ENCODE results near the gene CT45A2.
"Not testable (repeated sequence)": the region's sequence is repeated elsewhere in the genome, so short reads cannot be mapped to it uniquely, and the experiment has no call there.

Gene CT45A2

DNA sequence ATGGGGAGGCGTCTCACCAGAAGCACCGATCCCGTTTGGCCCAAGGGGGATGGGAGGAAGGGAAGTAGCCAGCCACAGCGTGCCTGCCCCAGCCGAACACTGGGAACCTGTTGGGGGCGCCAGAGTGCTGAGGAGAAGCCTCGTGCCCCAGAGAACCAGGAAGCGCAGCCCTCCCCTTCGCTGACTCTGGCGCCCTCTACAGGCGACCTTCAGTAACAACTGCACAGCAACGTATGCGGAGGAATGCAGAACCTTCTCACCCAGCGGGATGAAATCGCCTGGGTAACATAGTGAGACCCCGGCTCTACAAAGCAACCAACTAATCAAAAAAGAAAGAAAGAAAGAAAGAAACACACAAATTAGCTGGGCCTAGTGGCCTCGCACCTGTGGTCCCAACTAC, at the start of gene CT45A2:
TSS of gene CT45A2 (minus strand) at position 101 of the 400 bp plus-strand sequence. CDS start 3,747 bp downstream, outside the sequence.
- not testable (repeated sequence) for H3K4me3 ChIP-seq (ENCODE audit: low read length); DNase-seq (ENCODE audit: low read depth)

DNA sequence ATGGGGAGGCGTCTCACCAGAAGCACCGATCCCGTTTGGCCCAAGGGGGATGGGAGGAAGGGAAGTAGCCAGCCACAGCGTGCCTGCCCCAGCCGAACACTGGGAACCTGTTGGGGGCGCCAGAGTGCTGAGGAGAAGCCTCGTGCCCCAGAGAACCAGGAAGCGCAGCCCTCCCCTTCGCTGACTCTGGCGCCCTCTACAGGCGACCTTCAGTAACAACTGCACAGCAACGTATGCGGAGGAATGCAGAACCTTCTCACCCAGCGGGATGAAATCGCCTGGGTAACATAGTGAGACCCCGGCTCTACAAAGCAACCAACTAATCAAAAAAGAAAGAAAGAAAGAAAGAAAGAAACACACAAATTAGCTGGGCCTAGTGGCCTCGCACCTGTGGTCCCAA, 34.6 kb upstream of the CT45A2 start, which contains the start of gene CT45A8:
TSS of gene CT45A8 (minus strand) at position 101 of the 400 bp plus-strand sequence. CDS start 3,755 bp downstream, outside the sequence.
- H3K4me3 ChIP-seq (ENCODE audit: low read length), result not testable (repeated sequence)

DNA sequence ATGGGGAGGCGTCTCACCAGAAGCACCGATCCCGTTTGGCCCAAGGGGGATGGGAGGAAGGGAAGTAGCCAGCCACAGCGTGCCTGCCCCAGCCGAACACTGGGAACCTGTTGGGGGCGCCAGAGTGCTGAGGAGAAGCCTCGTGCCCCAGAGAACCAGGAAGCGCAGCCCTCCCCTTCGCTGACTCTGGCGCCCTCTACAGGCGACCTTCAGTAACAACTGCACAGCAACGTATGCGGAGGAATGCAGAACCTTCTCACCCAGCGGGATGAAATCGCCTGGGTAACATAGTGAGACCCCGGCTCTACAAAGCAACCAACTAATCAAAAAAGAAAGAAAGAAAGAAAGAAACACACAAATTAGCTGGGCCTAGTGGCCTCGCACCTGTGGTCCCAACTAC, 17.4 kb upstream of the CT45A2 start, which contains the start of gene CT45A7:
TSS of gene CT45A7 (minus strand) at position 101 of the 400 bp plus-strand sequence. CDS start 3,747 bp downstream, outside the sequence.
- not testable (repeated sequence) for DNase-seq (ENCODE audit: low read depth); H3K4me3 ChIP-seq (ENCODE audit: low read length)

More for the DNA sequence above, 34.6 kb upstream of the CT45A2 start, which contains the start of gene CT45A8:
- DNase-seq (ENCODE audit: low read depth), result not testable (repeated sequence)

DNA sequence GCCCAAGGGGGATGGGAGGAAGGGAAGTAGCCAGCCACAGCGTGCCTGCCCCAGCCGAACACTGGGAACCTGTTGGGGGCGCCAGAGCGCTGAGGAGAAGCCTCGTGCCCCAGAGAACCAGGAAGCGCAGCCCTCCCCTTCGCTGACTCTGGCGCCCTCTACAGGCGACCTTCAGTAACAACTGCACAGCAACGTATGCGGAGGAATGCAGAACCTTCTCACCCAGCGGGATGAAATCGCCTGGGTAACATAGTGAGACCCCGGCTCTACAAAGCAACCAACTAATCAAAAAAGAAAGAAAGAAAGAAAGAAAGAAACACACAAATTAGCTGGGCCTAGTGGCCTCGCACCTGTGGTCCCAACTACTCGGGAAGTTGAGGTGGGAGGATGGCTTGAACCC, 17.1 kb downstream of the CT45A2 start, which contains the start of gene CT45A6:
TSS of gene CT45A6 (minus strand) at position 101 of the 400 bp plus-strand sequence. CDS start 3,794 bp downstream, outside the sequence.
- not testable (repeated sequence) for H3K4me3 ChIP-seq (ENCODE audit: low read length); DNase-seq (ENCODE audit: low read depth)

GRCh38 chrX:135785403-135785802, 34.4 kb downstream of the CT45A2 start, which contains the start of gene CT45A5:
CT45A5 (minus strand) TSS chrX:135785503; CDS start chrX:135781729, 3,774 bp downstream.
- DNase-seq (ENCODE audit: low read depth); H3K4me3 ChIP-seq (ENCODE audit: low read length): not testable (repeated sequence)

GRCh38 chrX:135768091-135768490, 51.7 kb downstream of the CT45A2 start, which contains the start of gene CT45A3:
CT45A3 (minus strand) TSS chrX:135768191; CDS start chrX:135764444, 3,747 bp downstream.
- not testable (repeated sequence) for DNase-seq (ENCODE audit: low read depth); H3K4me3 ChIP-seq (ENCODE audit: low read length)
